Endothelial cell (in vitro differentiated cells): ENCODE data around the gene MKNK1. TPM values are rescaled to one million over a fixed set of nuclear protein-coding genes. Genes with fewer than 3 reads are reported as not detected.

Source experiments
- DNase-seq: peaks from one replicate; pipeline ENCODE4 v3.0.0; 2021; ENCODE audit warnings: low spot score
- H3K27ac Mint-ChIP-seq: one replicate; pipeline ENCODE4 v1.8.0; 2021; ENCODE audit warnings: mixed read lengths, inconsistent platforms; ENCODE audit not compliant: unreplicated experiment
- H3K27me3 Mint-ChIP-seq: one replicate; pipeline ENCODE4 v1.8.0; 2021; ENCODE audit warnings: mild to moderate bottlenecking, moderate library complexity, mixed read lengths, inconsistent platforms; ENCODE audit not compliant: unreplicated experiment
- H3K36me3 Mint-ChIP-seq: one replicate; pipeline ENCODE4 v1.8.0; 2021; ENCODE audit warnings: mild to moderate bottlenecking, low read depth, mixed read lengths, inconsistent platforms; ENCODE audit not compliant: unreplicated experiment
- H3K4me1 Mint-ChIP-seq: one replicate; pipeline ENCODE4 v1.8.0; 2021; ENCODE audit warnings: mild to moderate bottlenecking, mixed read lengths, inconsistent platforms; ENCODE audit not compliant: unreplicated experiment
- H3K4me3 Mint-ChIP-seq: one replicate; pipeline ENCODE4 v1.8.0; 2021; ENCODE audit warnings: mild to moderate bottlenecking, mixed read lengths, inconsistent platforms; ENCODE audit not compliant: unreplicated experiment
- H3K9me3 Mint-ChIP-seq: one replicate; pipeline ENCODE4 v1.8.0; 2021; ENCODE audit warnings: mixed read lengths, inconsistent platforms; ENCODE audit not compliant: unreplicated experiment
- total RNA-seq: library from RNA; stranded (reverse); fragmentation: NEBNext Ultra II Directional; extraction: Animal tissue kit (Norgen Biotek cat#: 25700); gene quantifications from one replicate; pipeline ENCODE4 v1.2.1, GENCODE V29; 2021; ENCODE audit not compliant: unreplicated experiment
- TF ChIP-seq, protein P1 (sequence below): fragments of 200-600 bp; sonication (generic); IDR thresholded peaks from one replicate; pipeline ENCODE4 v1.5.0; 2021; ENCODE audit warnings: antibody characterized with exemption; ENCODE audit not compliant: unreplicated experiment

Gene MKNK1
- total RNA-seq, 1 donor from 2014 or later, result 57.9 TPM

- peaks cover 12% of the 10 kb centered on the region for H3K4me1 Mint-ChIP-seq
- H3K27me3 Mint-ChIP-seq, result peaks cover 10% of the 10 kb centered on the region
- no peaks in the 10 kb centered on the region for H3K36me3 Mint-ChIP-seq
- no peak overlapping the region for H3K4me3 Mint-ChIP-seq
- H3K9me3 Mint-ChIP-seq, result no peaks in the 10 kb centered on the region
- DNase-seq, result no peak
- no peak overlapping the region for H3K27ac Mint-ChIP-seq
- TF ChIP-seq, protein P1, sequence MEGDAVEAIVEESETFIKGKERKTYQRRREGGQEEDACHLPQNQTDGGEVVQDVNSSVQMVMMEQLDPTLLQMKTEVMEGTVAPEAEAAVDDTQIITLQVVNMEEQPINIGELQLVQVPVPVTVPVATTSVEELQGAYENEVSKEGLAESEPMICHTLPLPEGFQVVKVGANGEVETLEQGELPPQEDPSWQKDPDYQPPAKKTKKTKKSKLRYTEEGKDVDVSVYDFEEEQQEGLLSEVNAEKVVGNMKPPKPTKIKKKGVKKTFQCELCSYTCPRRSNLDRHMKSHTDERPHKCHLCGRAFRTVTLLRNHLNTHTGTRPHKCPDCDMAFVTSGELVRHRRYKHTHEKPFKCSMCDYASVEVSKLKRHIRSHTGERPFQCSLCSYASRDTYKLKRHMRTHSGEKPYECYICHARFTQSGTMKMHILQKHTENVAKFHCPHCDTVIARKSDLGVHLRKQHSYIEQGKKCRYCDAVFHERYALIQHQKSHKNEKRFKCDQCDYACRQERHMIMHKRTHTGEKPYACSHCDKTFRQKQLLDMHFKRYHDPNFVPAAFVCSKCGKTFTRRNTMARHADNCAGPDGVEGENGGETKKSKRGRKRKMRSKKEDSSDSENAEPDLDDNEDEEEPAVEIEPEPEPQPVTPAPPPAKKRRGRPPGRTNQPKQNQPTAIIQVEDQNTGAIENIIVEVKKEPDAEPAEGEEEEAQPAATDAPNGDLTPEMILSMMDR, result no peak
These were observed 91.8 kb downstream of the MKNK1 start for GRCh38 chr1:46512135-46512791.

DNA sequence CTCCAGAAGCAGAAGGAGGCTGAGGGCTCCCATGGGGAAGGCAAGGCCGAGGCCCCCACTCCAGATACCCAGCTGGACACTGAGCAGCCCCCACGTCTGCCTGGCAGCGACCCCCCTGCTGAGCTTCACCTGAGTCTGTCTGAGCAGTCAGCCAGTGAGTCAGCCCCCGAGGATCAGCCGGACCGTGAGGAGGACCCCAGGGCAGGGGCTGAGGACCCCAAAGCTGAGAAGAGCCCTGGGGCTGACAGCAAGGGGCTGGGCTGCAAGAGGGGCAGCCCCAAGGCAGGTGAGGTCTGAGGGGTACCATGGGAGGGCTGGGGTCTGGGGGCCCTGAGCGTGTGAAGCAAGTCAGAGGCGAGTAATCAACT, 93.1 kb downstream of the MKNK1 start:
- TF ChIP-seq, protein P1, result no peak
- Mint-ChIP-seq H3K27ac (no peak overlapping the region), H3K4me1 (peaks cover 8% of the 10 kb centered on the region), H3K27me3 (peaks cover 9% of the 10 kb centered on the region), H3K36me3 (no peaks in the 10 kb centered on the region), H3K9me3 (no peaks in the 10 kb centered on the region), H3K4me3 (no peak overlapping the region)
- no peak for DNase-seq

DNA sequence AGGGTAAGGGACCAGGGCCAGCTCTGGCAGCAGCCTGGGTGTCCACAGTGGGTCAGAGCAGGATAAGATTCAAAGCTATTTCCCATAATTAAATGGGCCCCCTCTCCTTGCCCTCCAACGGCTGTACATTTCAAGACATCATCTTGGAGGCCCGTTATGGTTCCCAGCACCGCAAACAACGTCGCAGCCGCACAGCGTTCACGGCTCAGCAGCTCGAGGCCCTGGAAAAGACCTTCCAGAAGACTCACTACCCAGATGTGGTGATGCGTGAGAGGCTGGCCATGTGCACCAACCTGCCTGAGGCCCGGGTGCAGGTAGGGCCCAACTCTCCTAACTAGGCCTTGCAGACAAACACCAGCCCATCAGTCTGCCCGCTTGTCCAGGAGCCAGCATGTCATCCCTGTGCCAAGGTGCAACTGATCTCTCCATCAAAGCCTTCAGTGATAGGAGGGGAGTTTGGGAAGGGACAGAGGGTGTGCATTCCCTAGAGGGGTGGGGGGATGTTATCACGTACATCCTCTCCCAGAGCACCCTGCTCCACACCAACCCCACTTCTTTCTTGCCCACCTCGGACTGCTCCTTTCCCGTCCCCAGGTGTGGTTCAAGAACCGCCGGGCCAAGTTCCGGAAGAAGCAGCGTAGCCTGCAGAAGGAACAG, 93.6 kb downstream of the MKNK1 start:
- TF ChIP-seq, protein P1, result no peak
- Mint-ChIP-seq H3K4me1 (peaks cover 8% of the 10 kb centered on the region), H3K4me3 (no peak overlapping the region), H3K27ac (no peak overlapping the region), H3K36me3 (no peaks in the 10 kb centered on the region), H3K27me3 (peaks cover 7% of the 10 kb centered on the region), H3K9me3 (no peaks in the 10 kb centered on the region)
- no peak for DNase-seq

- TF ChIP-seq, protein P1, result no peak
- no peaks in the 10 kb centered on the region for H3K36me3 Mint-ChIP-seq
- no peak overlapping the region for H3K27ac Mint-ChIP-seq
- no peak for DNase-seq
- no peak overlapping the region for H3K4me3 Mint-ChIP-seq
- H3K4me1 Mint-ChIP-seq, result peaks cover 8% of the 10 kb centered on the region
- H3K27me3 Mint-ChIP-seq, result peaks cover 4% of the 10 kb centered on the region
- no peaks in the 10 kb centered on the region for H3K9me3 Mint-ChIP-seq
These were observed 95.3 kb downstream of the MKNK1 start for GRCh38 chr1:46508757-46509156.

Other genes with a start within 250 kb of the MKNK1 start
- 2.7 TPM for gene FAAH, start 210.0 kb downstream of the MKNK1 start, total RNA-seq
- not detected for gene DMBX1, start 114.4 kb downstream of the MKNK1 start, total RNA-seq
- gene KNCN, start 52.6 kb downstream of the MKNK1 start, total RNA-seq, result not detected
- 80.7 TPM for gene MOB3C, start 12.5 kb upstream of the MKNK1 start, total RNA-seq
- gene ATPAF1, start 64.1 kb upstream of the MKNK1 start, total RNA-seq, result 29.8 TPM
- gene TEX38, start 67.6 kb upstream of the MKNK1 start, total RNA-seq, result not detected
- 325 TPM for gene EFCAB14, start 114.8 kb upstream of the MKNK1 start, total RNA-seq
- not detected for gene CYP4B1, start 194.8 kb upstream of the MKNK1 start, total RNA-seq